PC-3 (cell line): ENCODE measurements around the gene ACAD11. TPM values are rescaled to one million over a fixed set of nuclear protein-coding genes. Genes with fewer than 3 reads are reported as not detected.

Source experiments
- ATAC-seq: fragments of 200-7000 bp; cut with Tn5 transposase; 2 replicates; pipeline ENCODE4 v1.9.1; 2020; ENCODE audit warnings: mild to moderate bottlenecking, moderate library complexity
- BruUV-seq: library from RNA; stranded (reverse); fragments of 400-500 nt; replicated peaks from 2 replicates; lab custom pipeline; 2021; lab: Mats Ljungman, UMichigan
- CTCF ChIA-PET: fragments of 300-600 bp; sonication (Branson Sonifier 250); formaldehyde crosslinking; loops from one replicate; lab custom pipeline; 2022; ENCODE audit warnings: antibody characterized with exemption; lab: Charles Lee
- POLR2A ChIA-PET: fragments of 300-600 bp; sonication (Branson Sonifier 250); formaldehyde crosslinking; loops from one replicate; lab custom pipeline; 2022; ENCODE audit warnings: antibody characterized with exemption; ENCODE audit not compliant: unreplicated experiment; lab: Charles Lee
- DNase-seq: peaks from one replicate; pipeline ENCODE4 v3.0.0-alpha.2; 2015
- H2AFZ ChIP-seq: fragments of 300-600 bp; sonication (generic); 2 replicates; pipeline ENCODE4 v1.6.0; 2016; ENCODE audit warnings: antibody characterized with exemption, low read length
- H3F3A ChIP-seq: fragments of 300-600 bp; sonication (generic); one replicate; pipeline ENCODE4 v1.6.0; 2017; ENCODE audit warnings: antibody characterized with exemption, low read length, control low read depth, mild to moderate bottlenecking; ENCODE audit not compliant: unreplicated experiment
- H3K27ac ChIP-seq: fragments of 300-600 bp; sonication (generic); 2 replicates; pipeline ENCODE4 v1.5.1; 2016; ENCODE audit warnings: mild to moderate bottlenecking, low read length
- H3K27me3 ChIP-seq: fragments of 300-600 bp; sonication (generic); 2 replicates; pipeline ENCODE4 v1.6.1; 2016; ENCODE audit warnings: low read length, mixed read lengths
- H3K36me3 ChIP-seq: fragments of 300-600 bp; sonication (generic); 2 replicates; pipeline ENCODE4 v1.6.1; 2016; ENCODE audit warnings: low read depth, mixed run types, low read length, mixed read lengths
- H3K4me1 ChIP-seq: fragments of 300-600 bp; sonication (generic); 2 replicates; pipeline ENCODE4 v1.5.1; 2016; ENCODE audit warnings: low read length; ENCODE audit not compliant: insufficient read depth
- H3K4me2 ChIP-seq: fragments of 300-600 bp; sonication (generic); 2 replicates; pipeline ENCODE4 v1.6.0; 2016; ENCODE audit warnings: low read length
- H3K4me3 ChIP-seq: fragments of 300-600 bp; sonication (generic); 2 replicates; pipeline ENCODE4 v1.5.1; 2016; ENCODE audit warnings: mild to moderate bottlenecking, low read length, mixed read lengths
- H3K79me2 ChIP-seq: fragments of 300-600 bp; sonication (generic); 2 replicates; pipeline ENCODE4 v1.6.1; 2017; ENCODE audit warnings: low read length, mixed read lengths
- H3K9ac ChIP-seq: fragments of 300-600 bp; sonication (generic); 2 replicates; pipeline ENCODE4 v1.6.0; 2016; ENCODE audit warnings: mild to moderate bottlenecking, low read length
- H3K9me2 ChIP-seq: fragments of 300-600 bp; sonication (generic); replicated peaks from 2 replicates; pipeline ENCODE4 v1.6.1; 2016; ENCODE audit warnings: mixed run types, low read length, mixed read lengths
- H3K9me3 ChIP-seq: fragments of 300-600 bp; sonication (generic); 2 replicates; pipeline ENCODE4 v1.6.1; 2016; ENCODE audit warnings: low read length, mixed read lengths
- H4K20me1 ChIP-seq: fragments of 300-600 bp; sonication (generic); 2 replicates; pipeline ENCODE4 v1.6.1; 2016; ENCODE audit warnings: low read length, mixed read lengths
- CTCF ChIP-seq: fragments of 300-600 bp; sonication (generic); conservative IDR thresholded peaks from 2 replicates; pipeline ENCODE4 v1.5.1; 2017; ENCODE audit warnings: antibody characterized with exemption, low read depth, mild to moderate bottlenecking, low read length
- EZH2 ChIP-seq: fragments of 300-600 bp; sonication (generic); IDR thresholded peaks from one replicate; pipeline ENCODE4 v1.6.1; 2017; ENCODE audit warnings: antibody characterized with exemption, mild to moderate bottlenecking, low read length; ENCODE audit not compliant: unreplicated experiment
- EZH2phosphoT487 ChIP-seq: fragments of 300-600 bp; sonication (generic); IDR thresholded peaks from 2 replicates; pipeline ENCODE4 v1.6.1; 2018; ENCODE audit warnings: mild to moderate bottlenecking, antibody characterized with exemption, low read length, borderline replicate concordance
- intact Hi-C: fragments of 100-400 bp; cut with micrococcal nuclease; formaldehyde crosslinking; loops from 2 replicates; pipeline ENCODE4 v1.9.0; 2023
- total RNA-seq: library from RNA; depleted of rRNA; stranded (reverse); fragments of >200 nt; gene quantifications from 2 replicates; pipeline ENCODE4 v1.2.3, GENCODE V29; 2014; rRNA removed

ACAD11 gene
- total RNA-seq, 1 experiment from 2014 or later: 4.7 TPM

- H2AFZ ChIP-seq: no peak overlapping the region
- H4K20me1 ChIP-seq: no peaks in the 10 kb centered on the region
- H3K4me3 ChIP-seq: no peak overlapping the region
- ChIA-PET CTCF (no interaction called here), POLR2A (no interaction called here)
- no peaks in the 10 kb centered on the region for H3K9me3 ChIP-seq
- no peaks in the 10 kb centered on the region for H3K4me1 ChIP-seq
- peaks cover 14% of the 10 kb centered on the region; the same call in 1 of the 2 replicates for H3K36me3 ChIP-seq
- H3F3A ChIP-seq: no peaks in the 10 kb centered on the region
- ATAC-seq (no peak), DNase-seq (no peak)
- no peak overlapping the region for H3K27ac ChIP-seq
- H3K79me2 ChIP-seq: no peaks in the 10 kb centered on the region
- intact Hi-C loops: no loop called here
- no peaks in the 10 kb centered on the region for H3K27me3 ChIP-seq
- BruUV-seq: no TSS peak
- TF ChIP-seq CTCF (no peak), EZH2phosphoT487 (no peak), EZH2 (no peak)
- H3K4me2 ChIP-seq: no peak overlapping the region
- H3K9me2 ChIP-seq: no peaks in the 10 kb centered on the region
- no peak overlapping the region for H3K9ac ChIP-seq
Observed at GRCh38 chr3:132509506-132509905, 150.1 kb downstream of the ACAD11 start.

DNA sequence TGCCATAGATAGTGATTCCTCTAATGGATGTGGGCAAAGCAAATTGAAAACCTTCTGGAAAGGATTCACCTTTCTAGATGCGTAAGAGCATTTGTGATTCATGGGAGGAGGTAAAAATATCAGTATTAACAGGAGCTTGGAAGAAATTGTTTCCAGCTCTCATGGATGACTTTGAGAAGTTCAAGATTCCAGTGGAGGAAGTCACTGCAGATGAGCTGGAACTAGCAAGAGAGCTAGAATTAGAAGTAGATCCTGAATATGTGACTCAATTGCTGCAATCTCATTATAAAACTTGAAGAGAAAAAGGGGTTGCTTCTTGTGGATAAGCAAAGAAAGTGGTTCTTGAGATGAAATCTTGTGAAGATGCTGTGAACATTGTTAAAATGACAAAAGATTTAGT is 150.5 kb downstream of the ACAD11 start:
- H3F3A ChIP-seq: no peaks in the 10 kb centered on the region
- ChIA-PET CTCF (no interaction called here), POLR2A (no interaction called here)
- no peaks in the 10 kb centered on the region for H3K4me1 ChIP-seq
- no peak overlapping the region for H3K4me3 ChIP-seq
- no peak overlapping the region for H3K9ac ChIP-seq
- H3K27me3 ChIP-seq: no peaks in the 10 kb centered on the region
- ATAC-seq: no peak
- H3K79me2 ChIP-seq: no peaks in the 10 kb centered on the region
- H3K36me3 ChIP-seq: peaks cover 14% of the 10 kb centered on the region; the same call in 1 of the 2 replicates
- BruUV-seq: no TSS peak
- no peak overlapping the region for H3K4me2 ChIP-seq
- no peak overlapping the region for H3K27ac ChIP-seq
- no peaks in the 10 kb centered on the region for H3K9me2 ChIP-seq
- no peaks in the 10 kb centered on the region for H3K9me3 ChIP-seq
- no peak overlapping the region for H2AFZ ChIP-seq
- H4K20me1 ChIP-seq: no peaks in the 10 kb centered on the region
- TF ChIP-seq CTCF (no peak), EZH2phosphoT487 (no peak), EZH2 (no peak)
- DNase-seq: no peak
- intact Hi-C loops: no loop called here

Other genes with a start within 250 kb of the ACAD11 start
- 21.6 and 24.7 TPM in 2 replicates for gene DNAJC13, start 242.3 kb downstream of the ACAD11 start, total RNA-seq
- not detected in 2 replicates for gene ACKR4, start 62.5 kb downstream of the ACAD11 start, total RNA-seq
- 66.6 and 78.7 TPM in 2 replicates for gene UBA5, start 520 bp upstream of the ACAD11 start, total RNA-seq
- 6.2 and 7.7 TPM in 2 replicates for gene NPHP3, start 62.6 kb upstream of the ACAD11 start, total RNA-seq